Lower leg skin (tissue), 3 donors: ENCODE results near the gene POLR2E.

ENCODE experiments used
- CTCF ChIP-seq, 3 donors: fragments of 450-650 bp; IDR thresholded peaks; one replicate each; pipeline ENCODE4 v1.5.1; 2016; ENCODE audit warnings: antibody characterized with exemption in 3 of 3, mild to moderate bottlenecking in 3 of 3, moderate library complexity in 2 of 3
- POLR2A ChIP-seq, 2 donors: fragments of 450-650 bp; IDR thresholded peaks; one replicate each; pipeline ENCODE4 v1.6.1; 2016 to 2017; ENCODE audit warnings: antibody characterized with exemption in 2 of 2, mild to moderate bottlenecking in 1 of 2, moderate library complexity in 1 of 2

DNA sequence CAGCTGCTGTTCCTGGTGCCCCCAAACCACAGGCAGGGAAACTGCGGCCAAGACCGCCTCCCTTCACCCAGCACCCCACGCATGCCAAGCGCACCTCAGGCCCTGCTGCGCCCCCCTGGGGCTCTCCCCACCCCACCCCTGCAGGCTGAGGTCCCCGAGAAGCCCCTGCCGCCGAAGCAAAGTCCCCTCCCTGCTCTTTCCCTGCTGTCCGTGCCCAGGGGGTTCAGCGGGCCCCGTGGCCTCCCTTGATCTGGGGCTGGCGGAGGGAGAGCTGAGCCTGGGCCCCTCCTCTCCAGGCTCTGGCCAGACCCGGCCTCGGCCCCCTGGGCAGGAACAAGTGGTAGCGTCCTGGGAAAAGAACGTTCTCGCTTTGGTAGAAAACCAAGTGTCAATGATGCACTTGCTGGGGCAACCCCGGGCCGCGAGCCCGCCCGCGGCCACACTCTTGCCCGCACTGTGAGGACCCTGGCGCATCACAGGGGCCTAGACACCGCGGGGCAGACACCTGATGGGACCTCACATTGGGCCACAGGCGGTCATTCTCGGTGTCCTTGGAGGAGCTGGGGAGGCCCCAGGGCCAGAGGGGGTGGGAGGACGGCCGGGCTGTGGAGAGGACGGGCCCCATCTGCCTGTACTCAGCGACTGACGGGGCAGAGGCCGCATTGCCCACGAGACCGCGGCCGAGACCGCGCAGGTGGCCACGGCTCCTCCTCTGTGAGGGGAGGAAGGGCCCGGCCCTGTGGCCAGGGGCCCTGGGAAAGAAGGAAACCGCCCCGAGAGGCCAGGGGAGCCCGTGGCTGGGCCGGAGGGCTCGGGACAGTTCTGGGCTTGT, 37.6 kb upstream of the POLR2E start:
- TF ChIP-seq CTCF (IDR thresholded peaks at IDR 0.05) (no peak), POLR2A (IDR thresholded peaks at IDR 0.05) (no peak)
